HepG2 (cell line): ENCODE results near the gene ZER1. TPM values are rescaled to one million over a fixed set of nuclear protein-coding genes. Genes with fewer than 3 reads are reported as not detected.

ENCODE experiments used
- ADNP ChIP-seq: sonication (generic); formaldehyde crosslinking; IDR thresholded peaks from 2 replicates; pipeline ENCODE4 v1.4.0; 2020; ENCODE audit warnings: missing genetic modification reagents
- ELF1 ChIP-seq: sonication (generic); formaldehyde crosslinking; IDR thresholded peaks from 2 replicates; pipeline ENCODE4 v1.4.0; 2020; ENCODE audit warnings: missing genetic modification reagents
- FOXJ3 ChIP-seq: sonication (generic); formaldehyde crosslinking; IDR thresholded peaks from 2 replicates; pipeline ENCODE4 v1.4.0; 2020; ENCODE audit warnings: missing genetic modification reagents, mild to moderate bottlenecking, borderline replicate concordance
- HDAC1 ChIP-seq: sonication (generic); formaldehyde crosslinking; IDR thresholded peaks from 2 replicates; pipeline ENCODE4 v1.5.1; 2020; ENCODE audit warnings: mild to moderate bottlenecking, missing genetic modification reagents
- HES4 ChIP-seq: sonication (generic); formaldehyde crosslinking; IDR thresholded peaks from 2 replicates; pipeline ENCODE4 v1.9.0; 2021; ENCODE audit warnings: mild to moderate bottlenecking, missing genetic modification reagents, borderline replicate concordance
- HNF4A ChIP-seq: sonication (generic); formaldehyde crosslinking; IDR thresholded peaks from 2 replicates; pipeline ENCODE4 v1.4.0; 2020; ENCODE audit warnings: missing genetic modification reagents
- JDP2 ChIP-seq: sonication (generic); formaldehyde crosslinking; IDR thresholded peaks from 2 replicates; pipeline ENCODE4 v1.8.1; 2022; ENCODE audit warnings: missing genetic modification reagents, borderline replicate concordance
- NR3C1 ChIP-seq: sonication (generic); formaldehyde crosslinking; IDR thresholded peaks from 2 replicates; pipeline ENCODE4 v1.4.0; 2020; ENCODE audit warnings: missing genetic modification reagents
- POGZ ChIP-seq: sonication (generic); formaldehyde crosslinking; IDR thresholded peaks from 2 replicates; pipeline ENCODE4 v1.4.0; 2020; ENCODE audit warnings: mild to moderate bottlenecking, missing genetic modification reagents
- POLR2A ChIP-seq, 2 experiments: IDR thresholded peaks; 2 replicates each; pipeline ENCODE4 v1.6.1; 2011; ENCODE audit warnings: low read depth in 2 of 2, low read length in 2 of 2, mild to moderate bottlenecking in 1 of 2, moderate library complexity in 1 of 2; ENCODE audit not compliant: insufficient read depth in 1 of 2
- RORA ChIP-seq: sonication (generic); formaldehyde crosslinking; IDR thresholded peaks from 2 replicates; pipeline ENCODE4 v1.5.0; 2020; ENCODE audit warnings: mild to moderate bottlenecking, missing genetic modification reagents, moderate library complexity
- SCMH1 ChIP-seq: sonication (generic); formaldehyde crosslinking; IDR thresholded peaks from 2 replicates; pipeline ENCODE4 v1.9.0; 2021; ENCODE audit warnings: missing genetic modification reagents, mild to moderate bottlenecking, borderline replicate concordance
- TAF1 ChIP-seq: sonication (generic); formaldehyde crosslinking; IDR thresholded peaks from 2 replicates; pipeline ENCODE4 v1.4.0; 2020; ENCODE audit warnings: missing genetic modification reagents
- ZNF331 ChIP-seq: sonication (generic); formaldehyde crosslinking; IDR thresholded peaks from 2 replicates; pipeline ENCODE4 v1.4.0; 2020; ENCODE audit warnings: missing genetic modification reagents
- ZNF33B ChIP-seq: sonication (generic); formaldehyde crosslinking; IDR thresholded peaks from 2 replicates; pipeline ENCODE4 v1.5.1; 2020; ENCODE audit warnings: mild to moderate bottlenecking, missing genetic modification reagents
- ZNF446 ChIP-seq: sonication (generic); formaldehyde crosslinking; IDR thresholded peaks from 2 replicates; pipeline ENCODE4 v1.5.0; 2020; ENCODE audit warnings: mild to moderate bottlenecking, missing genetic modification reagents
- ZNF501 ChIP-seq: sonication (generic); formaldehyde crosslinking; IDR thresholded peaks from 2 replicates; pipeline ENCODE4 v1.5.1; 2020; ENCODE audit warnings: mild to moderate bottlenecking, moderate library complexity, missing genetic modification reagents
- ZNF556 ChIP-seq: sonication (generic); formaldehyde crosslinking; IDR thresholded peaks from 2 replicates; pipeline ENCODE4 v1.4.0; 2020; ENCODE audit warnings: mild to moderate bottlenecking, missing genetic modification reagents, borderline replicate concordance
- ZSCAN12 ChIP-seq: sonication (generic); formaldehyde crosslinking; IDR thresholded peaks from 2 replicates; pipeline ENCODE4 v1.9.0; 2021; ENCODE audit warnings: mild to moderate bottlenecking, missing genetic modification reagents
- polyA plus RNA-seq, 8 experiments: library from polyadenylated mRNA; depleted of rRNA in 3 of 8; stranded (reverse) in 7 of 8; unstranded in 1 of 8; fragments of >200 nt; fragmentation: Illumina TruSeq in 4 of 8; extraction: Trizol in 4 of 8; gene quantifications; 2 replicates each; pipeline versions ENCODE4 v1.2.1 to v1.2.3, GENCODE V29; 2011 to 2016; ENCODE audit warnings: low read depth in 4 of 8, missing spikeins in 1 of 8, mixed read lengths in 1 of 8; ENCODE audit not compliant: insufficient read depth in 1 of 8
- total RNA-seq, 5 experiments: library from RNA; depleted of rRNA; stranded (reverse); fragments of >200 nt; fragmentation: Illumina TruSeq; extraction: Trizol; gene quantifications; 2 replicates each; pipeline ENCODE4 v1.2.3, GENCODE V29; 2016; ENCODE audit warnings: low read depth in 1 of 5
- TF ChIP-seq, protein P1 (sequence below): sonication (generic); formaldehyde crosslinking; IDR thresholded peaks from 2 replicates; pipeline ENCODE4 v1.9.0; 2021; ENCODE audit warnings: mild to moderate bottlenecking, missing genetic modification reagents
- TF ChIP-seq, protein P2 (sequence below): sonication (generic); formaldehyde crosslinking; IDR thresholded peaks from 2 replicates; pipeline ENCODE4 v1.8.1; 2023; ENCODE audit warnings: mild to moderate bottlenecking, missing genetic modification reagents

The ZER1 gene
- total and polyA plus RNA-seq, 2 of the 13 experiments (the other 11 are each of a cell fraction or from before 2014, with no cell fraction given), result 7.7 to 40.0 TPM

DNA sequence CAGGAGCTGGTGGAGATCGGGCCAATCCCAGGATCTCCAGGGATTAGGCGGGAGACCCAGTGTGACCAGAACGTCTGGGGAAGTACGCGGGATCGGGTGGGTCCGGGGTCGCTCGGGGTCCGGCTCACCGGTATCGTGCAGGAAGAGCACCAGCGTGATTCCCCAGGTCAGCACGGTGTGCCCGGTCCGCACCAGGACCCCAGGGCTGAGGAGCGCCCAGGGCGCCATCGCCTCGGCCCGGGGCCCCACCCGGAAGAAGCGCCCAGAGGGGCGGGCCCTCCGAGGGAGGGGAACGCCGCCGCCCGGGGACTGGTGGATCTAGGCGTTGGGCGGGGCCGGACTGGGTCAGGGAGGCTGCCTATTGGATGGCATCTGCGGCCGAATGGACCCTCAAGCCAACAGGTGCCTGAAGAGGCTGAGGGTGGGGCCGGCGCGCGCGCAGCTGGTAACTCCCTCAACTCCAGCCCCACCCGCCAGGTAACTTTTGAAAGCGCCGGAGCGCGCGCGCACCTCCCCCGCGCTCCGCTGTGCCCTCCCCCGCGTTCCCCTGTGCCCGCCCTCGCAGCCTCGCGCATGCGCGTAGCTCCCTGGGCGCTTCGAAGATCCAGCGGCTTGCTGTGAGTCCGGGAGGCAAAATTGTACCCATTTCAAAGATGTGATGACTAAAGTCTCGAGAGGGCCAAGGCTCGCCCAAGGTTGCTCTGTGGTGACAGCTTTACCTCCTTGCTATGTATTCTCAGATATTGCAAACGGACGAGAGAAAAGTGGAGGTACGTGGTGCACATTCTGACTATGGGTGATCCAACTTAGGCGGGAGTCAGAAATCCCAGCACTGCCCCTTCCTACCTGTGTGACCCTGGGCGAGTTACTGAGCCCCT is 47.6 kb downstream of the ZER1 start, which contains the start of gene ZDHHC12 (continued):
- TF ChIP-seq HDAC1 (CRISPR knock-in tag) (peak; percentile 13; the same call in 1 of the 2 replicates), ZNF33B (CRISPR knock-in tag) (peak; percentile 33; the same call in 1 of the 2 replicates), RORA (CRISPR knock-in tag) (no peak), ELF1 (CRISPR knock-in tag) (peak; percentile 96), ZNF501 (CRISPR knock-in tag) (peak; percentile 54; the same call in 1 of the 2 replicates), ZNF446 (CRISPR knock-in tag) (0 out of 2 replicates have a peak, but pooled peaks have one; percentile 37), POLR2A (IDR thresholded peaks at IDR 0.05; ENCODE audit: insufficient read depth in 1 of 2, low read depth in 2 of 2, low read length in 2 of 2) (peak; percentile 78 to 95), JDP2 (CRISPR knock-in tag) (no peak), ZNF556 (CRISPR knock-in tag) (no peak), ADNP (CRISPR knock-in tag) (peak; percentile 99), ZNF331 (CRISPR knock-in tag) (0 out of 2 replicates have a peak, but pooled peaks have one; percentile 44), NR3C1 (CRISPR knock-in tag) (no peak), FOXJ3 (CRISPR knock-in tag) (0 out of 2 replicates have a peak, but pooled peaks have one; percentile 29), SCMH1 (no peak), TAF1 (peak; percentile 65), ZSCAN12 (CRISPR knock-in tag) (peak; percentile 46; the same call in 1 of the 2 replicates), POGZ (CRISPR knock-in tag) (peak; percentile 40), HNF4A (CRISPR knock-in tag) (0 out of 2 replicates have a peak, but pooled peaks have one; percentile 11), HES4 (CRISPR knock-in tag) (peak; percentile 62; the same call in 1 of the 2 replicates)
- TF ChIP-seq, protein P1, sequence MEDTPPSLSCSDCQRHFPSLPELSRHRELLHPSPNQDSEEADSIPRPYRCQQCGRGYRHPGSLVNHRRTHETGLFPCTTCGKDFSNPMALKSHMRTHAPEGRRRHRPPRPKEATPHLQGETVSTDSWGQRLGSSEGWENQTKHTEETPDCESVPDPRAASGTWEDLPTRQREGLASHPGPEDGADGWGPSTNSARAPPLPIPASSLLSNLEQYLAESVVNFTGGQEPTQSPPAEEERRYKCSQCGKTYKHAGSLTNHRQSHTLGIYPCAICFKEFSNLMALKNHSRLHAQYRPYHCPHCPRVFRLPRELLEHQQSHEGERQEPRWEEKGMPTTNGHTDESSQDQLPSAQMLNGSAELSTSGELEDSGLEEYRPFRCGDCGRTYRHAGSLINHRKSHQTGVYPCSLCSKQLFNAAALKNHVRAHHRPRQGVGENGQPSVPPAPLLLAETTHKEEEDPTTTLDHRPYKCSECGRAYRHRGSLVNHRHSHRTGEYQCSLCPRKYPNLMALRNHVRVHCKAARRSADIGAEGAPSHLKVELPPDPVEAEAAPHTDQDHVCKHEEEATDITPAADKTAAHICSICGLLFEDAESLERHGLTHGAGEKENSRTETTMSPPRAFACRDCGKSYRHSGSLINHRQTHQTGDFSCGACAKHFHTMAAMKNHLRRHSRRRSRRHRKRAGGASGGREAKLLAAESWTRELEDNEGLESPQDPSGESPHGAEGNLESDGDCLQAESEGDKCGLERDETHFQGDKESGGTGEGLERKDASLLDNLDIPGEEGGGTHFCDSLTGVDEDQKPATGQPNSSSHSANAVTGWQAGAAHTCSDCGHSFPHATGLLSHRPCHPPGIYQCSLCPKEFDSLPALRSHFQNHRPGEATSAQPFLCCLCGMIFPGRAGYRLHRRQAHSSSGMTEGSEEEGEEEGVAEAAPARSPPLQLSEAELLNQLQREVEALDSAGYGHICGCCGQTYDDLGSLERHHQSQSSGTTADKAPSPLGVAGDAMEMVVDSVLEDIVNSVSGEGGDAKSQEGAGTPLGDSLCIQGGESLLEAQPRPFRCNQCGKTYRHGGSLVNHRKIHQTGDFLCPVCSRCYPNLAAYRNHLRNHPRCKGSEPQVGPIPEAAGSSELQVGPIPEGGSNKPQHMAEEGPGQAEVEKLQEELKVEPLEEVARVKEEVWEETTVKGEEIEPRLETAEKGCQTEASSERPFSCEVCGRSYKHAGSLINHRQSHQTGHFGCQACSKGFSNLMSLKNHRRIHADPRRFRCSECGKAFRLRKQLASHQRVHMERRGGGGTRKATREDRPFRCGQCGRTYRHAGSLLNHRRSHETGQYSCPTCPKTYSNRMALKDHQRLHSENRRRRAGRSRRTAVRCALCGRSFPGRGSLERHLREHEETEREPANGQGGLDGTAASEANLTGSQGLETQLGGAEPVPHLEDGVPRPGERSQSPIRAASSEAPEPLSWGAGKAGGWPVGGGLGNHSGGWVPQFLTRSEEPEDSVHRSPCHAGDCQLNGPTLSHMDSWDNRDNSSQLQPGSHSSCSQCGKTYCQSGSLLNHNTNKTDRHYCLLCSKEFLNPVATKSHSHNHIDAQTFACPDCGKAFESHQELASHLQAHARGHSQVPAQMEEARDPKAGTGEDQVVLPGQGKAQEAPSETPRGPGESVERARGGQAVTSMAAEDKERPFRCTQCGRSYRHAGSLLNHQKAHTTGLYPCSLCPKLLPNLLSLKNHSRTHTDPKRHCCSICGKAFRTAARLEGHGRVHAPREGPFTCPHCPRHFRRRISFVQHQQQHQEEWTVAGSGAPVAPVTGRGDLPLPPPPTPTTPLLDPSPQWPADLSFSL (CRISPR knock-in tag), result no peak
- TF ChIP-seq, protein P2, sequence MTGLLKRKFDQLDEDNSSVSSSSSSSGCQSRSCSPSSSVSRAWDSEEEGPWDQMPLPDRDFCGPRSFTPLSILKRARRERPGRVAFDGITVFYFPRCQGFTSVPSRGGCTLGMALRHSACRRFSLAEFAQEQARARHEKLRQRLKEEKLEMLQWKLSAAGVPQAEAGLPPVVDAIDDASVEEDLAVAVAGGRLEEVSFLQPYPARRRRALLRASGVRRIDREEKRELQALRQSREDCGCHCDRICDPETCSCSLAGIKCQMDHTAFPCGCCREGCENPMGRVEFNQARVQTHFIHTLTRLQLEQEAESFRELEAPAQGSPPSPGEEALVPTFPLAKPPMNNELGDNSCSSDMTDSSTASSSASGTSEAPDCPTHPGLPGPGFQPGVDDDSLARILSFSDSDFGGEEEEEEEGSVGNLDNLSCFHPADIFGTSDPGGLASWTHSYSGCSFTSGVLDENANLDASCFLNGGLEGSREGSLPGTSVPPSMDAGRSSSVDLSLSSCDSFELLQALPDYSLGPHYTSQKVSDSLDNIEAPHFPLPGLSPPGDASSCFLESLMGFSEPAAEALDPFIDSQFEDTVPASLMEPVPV (CRISPR knock-in tag), result no peak
